H1 (cell line): ENCODE data around the gene NCKAP1. TPM values are rescaled to one million over a fixed set of nuclear protein-coding genes. Genes with fewer than 3 reads are reported as not detected.

Experiments
- CTCF ChIA-PET: fragments of 300-600 bp; sonication (Branson Sonifier 250); formaldehyde crosslinking; loops from one replicate; lab custom pipeline; 2021; ENCODE audit not compliant: partially characterized antibody; lab: Charles Lee
- POLR2A ChIA-PET: fragments of 300-600 bp; sonication (Branson Sonifier 250); formaldehyde crosslinking; loops from one replicate; lab custom pipeline; 2021; ENCODE audit warnings: inconsistent platforms; ENCODE audit not compliant: partially characterized antibody; lab: Charles Lee
- DNase-seq, 2 experiments: peaks; one replicate each; pipeline versions ENCODE4 v3.0.0 to v3.0.0-alpha.2; 2010 to 2022; ENCODE audit warnings: low spot score in 2 of 2, low read depth in 1 of 2, mixed read lengths in 1 of 2
- FAIRE-seq: peaks from 2 replicates; lab custom pipeline; 2011; peaks lifted over from hg19 to GRCh38; lab: Jason Lieb, UNC
- H2AFZ ChIP-seq: 2 replicates; pipeline ENCODE4 v1.8.1; 2012; ENCODE audit warnings: low read length, inconsistent platforms
- H2AK5ac ChIP-seq: 2 replicates; pipeline ENCODE4 v1.6.1; 2013; ENCODE audit warnings: low read depth, low read length
- H2BK120ac ChIP-seq: replicated peaks from 2 replicates; pipeline ENCODE3; 2013; ENCODE audit warnings: low read depth, low read length, inconsistent platforms
- H2BK12ac ChIP-seq: 2 replicates; pipeline ENCODE4 v1.6.1; 2013; ENCODE audit warnings: low read depth, low read length
- H2BK15ac ChIP-seq: 2 replicates; pipeline ENCODE4 v1.6.1; 2013; ENCODE audit warnings: low read length
- H2BK20ac ChIP-seq: 2 replicates; pipeline ENCODE4 v1.6.1; 2013; ENCODE audit warnings: low read length
- H2BK5ac ChIP-seq: 2 replicates; pipeline ENCODE4 v1.6.1; 2013; ENCODE audit warnings: low read depth, low read length
- H3K14ac ChIP-seq: 2 replicates; pipeline ENCODE4 v1.6.1; 2013; ENCODE audit warnings: inconsistent platforms; ENCODE audit not compliant: insufficient read length
- H3K18ac ChIP-seq: 2 replicates; pipeline ENCODE4 v1.6.1; 2013; ENCODE audit warnings: low read length; ENCODE audit errors: extremely low read depth
- H3K23ac ChIP-seq: 2 replicates; pipeline ENCODE4 v1.6.1; 2013; ENCODE audit warnings: inconsistent platforms; ENCODE audit not compliant: insufficient read length
- H3K23me2 ChIP-seq: 2 replicates; pipeline ENCODE4 v1.6.1; 2013; ENCODE audit warnings: low read depth, low read length
- H3K27ac ChIP-seq: 2 replicates; pipeline ENCODE4 v1.6.1; 2011; ENCODE audit warnings: low read depth, low read length, inconsistent platforms
- H3K27me3 ChIP-seq, 4 experiments: replicated peaks in 1 of 4; 1 replicate in 1 of 4; 2 replicates in 3 of 4; pipeline versions ENCODE4 v1.6.1 to v1.8.1; 2011 to 2013; ENCODE audit warnings: low read length in 3 of 4, mild to moderate bottlenecking in 3 of 4, inconsistent platforms in 2 of 4, mixed read lengths in 2 of 4, moderate library complexity in 1 of 4; ENCODE audit not compliant: control insufficient read depth in 3 of 4, insufficient read depth in 3 of 4; ENCODE audit errors: extremely low read depth in 1 of 4
- H3K36me3 ChIP-seq, 4 experiments: 2 replicates each; pipeline versions ENCODE4 v1.6.1 to v1.8.1; 2011 to 2013; ENCODE audit warnings: mild to moderate bottlenecking in 4 of 4, low read length in 3 of 4, moderate library complexity in 2 of 4, control low read depth in 1 of 4, inconsistent platforms in 1 of 4; ENCODE audit not compliant: insufficient read depth in 4 of 4, control insufficient read depth in 2 of 4
- H3K4ac ChIP-seq: replicated peaks from 2 replicates; pipeline ENCODE3; 2013; ENCODE audit warnings: low read length, low read depth, mixed read lengths, inconsistent platforms; ENCODE audit not compliant: insufficient read length
- H3K4me1 ChIP-seq, 4 experiments: replicated peaks in 1 of 4; 1 replicate in 1 of 4; 2 replicates in 3 of 4; pipeline versions ENCODE4 v1.6.1 to v1.8.1; 2011 to 2013; ENCODE audit warnings: low read length in 3 of 4, inconsistent platforms in 2 of 4, mixed read lengths in 1 of 4; ENCODE audit not compliant: insufficient read depth in 4 of 4, control insufficient read depth in 3 of 4
- H3K4me2 ChIP-seq, 2 experiments: 2 replicates each; pipeline versions ENCODE4 v1.6.1 to v1.8.1; 2011 to 2013; ENCODE audit warnings: low read depth in 2 of 2, low read length in 2 of 2, control low read depth in 1 of 2, inconsistent platforms in 1 of 2, mild to moderate bottlenecking in 1 of 2; ENCODE audit not compliant: insufficient read depth in 1 of 2
- H3K4me3 ChIP-seq, 4 experiments: fragments of 200-600, 300-600 bp in 1 of 4; sonication (generic), shearing (Covaris generic), sonication (Bioruptor Twin) in 1 of 4; 2 replicates each; pipeline versions ENCODE4 v1.5.1 to v1.8.1; 2011 to 2016; ENCODE audit warnings: low read length in 4 of 4, low read depth in 3 of 4, control low read depth in 2 of 4, inconsistent platforms in 2 of 4, mild to moderate bottlenecking in 2 of 4, mixed read lengths in 1 of 4, moderate library complexity in 1 of 4; ENCODE audit not compliant: insufficient read depth in 2 of 4; ENCODE audit errors: extremely low read depth in 1 of 4
- H3K56ac ChIP-seq: replicated peaks from 2 replicates; pipeline ENCODE3; 2013; ENCODE audit warnings: low read depth, mild to moderate bottlenecking, mixed read lengths, low read length, inconsistent platforms; ENCODE audit not compliant: insufficient read length
- H3K79me1 ChIP-seq: 2 replicates; pipeline ENCODE4 v1.6.1; 2013; ENCODE audit warnings: low read depth, low read length, control low read depth
- H3K79me2 ChIP-seq, 2 experiments: 2 replicates each; pipeline versions ENCODE4 v1.6.1 to v1.8.1; 2012 to 2013; ENCODE audit warnings: low read length in 2 of 2, mild to moderate bottlenecking in 2 of 2, inconsistent platforms in 1 of 2; ENCODE audit not compliant: insufficient read depth in 2 of 2, control insufficient read depth in 1 of 2
- H3K9ac ChIP-seq, 4 experiments: replicated peaks in 1 of 4; 1 replicate in 1 of 4; 2 replicates in 3 of 4; pipeline versions ENCODE4 v1.6.1 to v1.8.1; 2011 to 2013; ENCODE audit warnings: low read depth in 3 of 4, low read length in 3 of 4, control low read depth in 2 of 4, mild to moderate bottlenecking in 2 of 4, moderate library complexity in 2 of 4, inconsistent platforms in 1 of 4; ENCODE audit errors: extremely low read depth in 1 of 4
- H3K9me3 ChIP-seq, 2 experiments: 2 replicates each; pipeline versions ENCODE4 v1.6.1 to v1.8.1; 2012 to 2013; ENCODE audit warnings: mild to moderate bottlenecking in 2 of 2, moderate library complexity in 2 of 2, control low read depth in 1 of 2, inconsistent platforms in 1 of 2, low read depth in 1 of 2, low read length in 1 of 2, mixed read lengths in 1 of 2; ENCODE audit not compliant: insufficient read depth in 2 of 2
- H4K20me1 ChIP-seq, 2 experiments: replicated peaks in 1 of 2; 2 replicates each; pipeline versions ENCODE3 to v1.8.1; 2011 to 2013; ENCODE audit warnings: inconsistent platforms in 2 of 2, low read length in 2 of 2, mild to moderate bottlenecking in 1 of 2; ENCODE audit not compliant: insufficient read depth in 2 of 2, control insufficient read depth in 1 of 2
- H4K5ac ChIP-seq: 2 replicates; pipeline ENCODE4 v1.6.1; 2013; ENCODE audit warnings: low read length, low read depth, mixed read lengths, inconsistent platforms; ENCODE audit not compliant: insufficient read length
- H4K8ac ChIP-seq: 2 replicates; pipeline ENCODE4 v1.8.0; 2013; ENCODE audit warnings: mild to moderate bottlenecking, moderate library complexity, low read length, inconsistent platforms; ENCODE audit not compliant: insufficient read depth; ENCODE audit errors: extremely low read depth
- H4K91ac ChIP-seq: replicated peaks from 2 replicates; pipeline ENCODE3; 2013; ENCODE audit warnings: low read length, mixed read lengths, inconsistent platforms; ENCODE audit not compliant: insufficient read length
- WGBS, 2 experiments: shearing (Covaris generic) in 1 of 2; methylation state at CpG; one replicate each; pipeline versions ENCODE4 v1.1.6 to v1.1.7; 2013 to 2015; ENCODE audit warnings: low lambda C conversion rate in 2 of 2, mixed read lengths in 2 of 2, inconsistent platforms in 1 of 2, low coverage in 1 of 2, missing lambda C conversion rate in 1 of 2; ENCODE audit not compliant: insufficient replicate concordance in 2 of 2, insufficient coverage in 1 of 2, insufficient read length in 1 of 2; ENCODE audit errors: extremely low coverage in 1 of 2, missing lambda C conversion rate in 1 of 2; 5-methylcytosine and 5-hydroxymethylcytosine counted together
- polyA plus RNA-seq, 7 experiments: library from polyadenylated mRNA; depleted of rRNA in 3 of 7; stranded (reverse) in 5 of 7; unstranded in 2 of 7; fragments of >200 nt in 5 of 7; fragments of 200-250 nt in 2 of 7; gene quantifications; 1 replicate in 5 of 7; 2 replicates in 1 of 7; 4 replicates in 1 of 7; pipeline versions ENCODE4 v1.2.1 to v1.2.3, GENCODE V29; 2011 to 2013; ENCODE audit warnings: missing spikeins in 2 of 7, mixed read lengths in 2 of 7
- total RNA-seq: library from RNA; stranded (reverse); fragmentation: NEBNext Ultra II Directional; extraction: Animal tissue kit (Norgen Biotek cat#: 25700); gene quantifications from 2 replicates; pipeline ENCODE4 v1.2.1, GENCODE V29; 2021

NCKAP1 gene
- total and polyA plus RNA-seq, 2 of the 8 experiments (the other 6 are each of a cell fraction or from before 2014, with no cell fraction given), result 90.8 to 173 TPM

GRCh38 chr2:182868054-182868796 is 170.0 kb downstream of the NCKAP1 start:
- H3K79me2 ChIP-seq, result no peaks in the 10 kb centered on the region
- H2AK5ac ChIP-seq, result no peak overlapping the region
- DNase-seq (no peak), FAIRE-seq (peak; percentile 24)
- peaks cover 2 to 19% (median 12%) of the 10 kb centered on the region in 4 experiments for H3K27me3 ChIP-seq
- H3K23ac ChIP-seq, result no peak overlapping the region
- H4K20me1 ChIP-seq, result no peaks in the 10 kb centered on the region
- ChIA-PET POLR2A (interaction anchor here (0.7 to 1.5 kb wide), 3 partner anchors 31 to 152 kb away, joined by 3 to 6 read pairs (median 3); partner anchors contain the start of gene DNAJC10), CTCF (interaction anchor here (0.9 to 6.4 kb wide), 23 partner anchors 11 to 257 kb away, joined by 3 to 71 read pairs (median 4); no protein-coding TSS in a partner anchor)
- no peaks in the 10 kb centered on the region for H3K79me1 ChIP-seq
- peaks cover 15% of the 10 kb centered on the region for H3K23me2 ChIP-seq
- no peak overlapping the region for H2AFZ ChIP-seq
- WGBS, 2 experiments, result 43% methylated on average over 6 of the region's 6 CpGs; no CpG with 5 or more reads in 1 of the 2 experiments
- H3K18ac ChIP-seq, result no peak overlapping the region
- H3K4me2 ChIP-seq, result peak overlapping the region; percentile 72 to 97
- no peak overlapping the region for H4K5ac ChIP-seq
- no peak overlapping the region for H3K14ac ChIP-seq
- H2BK5ac ChIP-seq, result no peak overlapping the region
- H2BK15ac ChIP-seq, result no peak overlapping the region
- H4K8ac ChIP-seq, result no peak overlapping the region
- no peaks in the 10 kb centered on the region for H3K9me3 ChIP-seq
- H3K27ac ChIP-seq, result no peak overlapping the region
- H3K4ac ChIP-seq, result no peak overlapping the region
- no peak overlapping the region for H2BK12ac ChIP-seq
- H4K91ac ChIP-seq, result no peak overlapping the region
- no peak overlapping the region for H3K56ac ChIP-seq
- peaks cover 3 to 14% (median 7%) of the 10 kb centered on the region in 4 experiments; a peak in 6 of 7 replicates for H3K4me1 ChIP-seq
- no peak overlapping the region for H3K9ac ChIP-seq
- peak overlapping the region in 1 of 4 experiments; percentile 68; a peak in 2 of 8 replicates for H3K4me3 ChIP-seq
- H3K36me3 ChIP-seq, result no peaks in the 10 kb centered on the region
- no peak overlapping the region for H2BK120ac ChIP-seq
- H2BK20ac ChIP-seq, result no peak overlapping the region
